Lung (tissue), 12 donors: Measurements from ENCODE around the gene KIAA0825. TPM values are rescaled to one million over a fixed set of nuclear protein-coding genes. Genes with fewer than 3 reads are reported as not detected.

ENCODE experiments used
- ATAC-seq: fragments of 200-7000 bp; cut with Tn5 transposase; one replicate; pipeline ENCODE4 v1.9.1; 2020; ENCODE audit warnings: moderate number of reproducible peaks; ENCODE audit not compliant: insufficient read depth, low FRiP score
- DNase-seq, 3 donors: peaks; one replicate each; pipeline ENCODE4 v3.0.0-alpha.2; 2013 to 2017
- H3K27ac ChIP-seq, 2 donors: one replicate each; pipeline ENCODE4 v1.5.1; 2013; ENCODE audit warnings: mild to moderate bottlenecking in 2 of 2, moderate library complexity in 2 of 2, control low read depth in 1 of 2, inconsistent platforms in 1 of 2, low read depth in 1 of 2, low read length in 1 of 2
- H3K27me3 ChIP-seq, 3 donors: one replicate each; pipeline ENCODE4 v1.5.1; 2013; ENCODE audit warnings: low read length in 2 of 3; ENCODE audit not compliant: control insufficient read depth in 3 of 3, insufficient read depth in 3 of 3
- H3K36me3 ChIP-seq, 4 donors: one replicate each; pipeline ENCODE4 v1.5.1; 2013; ENCODE audit warnings: low read length in 4 of 4, mild to moderate bottlenecking in 1 of 4, moderate library complexity in 1 of 4; ENCODE audit not compliant: control insufficient read depth in 4 of 4, insufficient read depth in 4 of 4
- H3K4me1 ChIP-seq, 5 donors: one replicate each; pipeline ENCODE4 v1.5.1; 2013; ENCODE audit warnings: low read length in 5 of 5, mild to moderate bottlenecking in 2 of 5, moderate library complexity in 1 of 5; ENCODE audit not compliant: control insufficient read depth in 5 of 5, insufficient read depth in 5 of 5
- H3K4me3 ChIP-seq: one replicate; pipeline ENCODE4 v1.5.1; 2013; ENCODE audit warnings: mild to moderate bottlenecking, control low read depth, moderate library complexity
- H3K9ac ChIP-seq, 2 donors: one replicate each; pipeline ENCODE4 v1.5.1; 2013; ENCODE audit warnings: low read length in 2 of 2, control low read depth in 1 of 2; ENCODE audit not compliant: insufficient read depth in 1 of 2
- H3K9me3 ChIP-seq, 4 donors: one replicate each; pipeline ENCODE4 v1.5.1; 2013; ENCODE audit warnings: low read length in 3 of 4, mild to moderate bottlenecking in 1 of 4, moderate library complexity in 1 of 4; ENCODE audit not compliant: control insufficient read depth in 4 of 4, insufficient read depth in 3 of 4
- CTCF ChIP-seq: IDR thresholded peaks from 2 replicates; pipeline ENCODE4 v1.5.1; 2012; ENCODE audit warnings: mild to moderate bottlenecking; ENCODE audit errors: control extremely low read depth, extremely low read depth
- WGBS, 2 donors: extraction: QIAGEN DNeasy Blood & Tissue Kit; methylation state at CpG; one replicate each; pipeline ENCODE4 v1.1.7; 2013; 5-methylcytosine and 5-hydroxymethylcytosine counted together
- polyA plus RNA-seq, 2 donors: library from polyadenylated mRNA; stranded (reverse); fragments of 200-250 nt; gene quantifications; one replicate each; pipeline ENCODE4 v1.2.1, GENCODE V29; 2013
- total RNA-seq, 2 donors: library from RNA; depleted of rRNA in 1 of 2; stranded (reverse); fragments of >200 nt in 1 of 2; gene quantifications; one replicate each; pipeline ENCODE4 v1.2.1, GENCODE V29; 2014 to 2021
- donor health status: control.
- donor health status: control.
- donor health status: Bipolar disorder and iron deficiency.
- donor health status: healthy.
- donor health status: DM: yes; HTN: yes; CAD: no.

KIAA0825 gene
- total and polyA plus RNA-seq, 4 donors: 0.79 to 20.2 (median 3.6) TPM

GRCh38 chr5:94308442-94308841 lies 310.0 kb downstream of the KIAA0825 start:
- WGBS, 2 donors: 69 to 77% methylated on average over 1 of the region's 1 CpG
- H3K36me3 ChIP-seq: no peaks in the 10 kb centered on the region
- no peak overlapping the region for H3K4me3 ChIP-seq
- H3K27ac ChIP-seq: no peak overlapping the region
- no peak for TF ChIP-seq CTCF
- no peak overlapping the region for H3K9ac ChIP-seq
- no peaks in the 10 kb centered on the region for H3K9me3 ChIP-seq
- ATAC-seq: no peak
- H3K4me1 ChIP-seq: peaks cover 0 to 39% (median 2%) of the 10 kb centered on the region in 5 donors
- DNase-seq: no peak
- H3K27me3 ChIP-seq: no peaks in the 10 kb centered on the region

GRCh38 chr5:94304146-94304545 lies 314.3 kb downstream of the KIAA0825 start:
- TF ChIP-seq CTCF: no peak
- ATAC-seq: no peak
- Histone ChIP-seq H3K27ac (no peak overlapping the region), H3K27me3 (no peaks in the 10 kb centered on the region), H3K36me3 (no peaks in the 10 kb centered on the region), H3K4me3 (no peak overlapping the region), H3K9me3 (no peaks in the 10 kb centered on the region), H3K9ac (no peak overlapping the region), H3K4me1 (peaks cover 0 to 22% (median 2%) of the 10 kb centered on the region in 5 donors)
- DNase-seq: no peak
- 92 to 93% methylated on average over 7 of the region's 7 CpGs for WGBS, 2 donors

GRCh38 chr5:94288937-94289336 lies 329.5 kb downstream of the KIAA0825 start:
- Histone ChIP-seq H3K27me3 (peaks cover 0 to 8% (median 0%) of the 10 kb centered on the region in 3 donors), H3K9me3 (peaks cover 0 to 3% (median 0%) of the 10 kb centered on the region in 4 donors), H3K36me3 (no peaks in the 10 kb centered on the region), H3K27ac (no peak overlapping the region), H3K9ac (no peak overlapping the region), H3K4me3 (no peak overlapping the region), H3K4me1 (peaks cover 0 to 5% (median 0%) of the 10 kb centered on the region in 5 donors)
- DNase-seq (no peak), ATAC-seq (no peak)
- 77 to 90% methylated on average over 4 of the region's 4 CpGs for WGBS, 2 donors
- TF ChIP-seq CTCF: no peak

GRCh38 chr5:94285984-94286383 lies 332.4 kb downstream of the KIAA0825 start:
- Histone ChIP-seq H3K4me1 (peaks cover 0 to 5% (median 0%) of the 10 kb centered on the region in 5 donors), H3K4me3 (no peak overlapping the region), H3K27ac (no peak overlapping the region), H3K9me3 (no peaks in the 10 kb centered on the region), H3K36me3 (no peaks in the 10 kb centered on the region), H3K9ac (no peak overlapping the region), H3K27me3 (peaks cover 0 to 20% (median 0%) of the 10 kb centered on the region in 3 donors)
- no peak for TF ChIP-seq CTCF
- DNase-seq (no peak), ATAC-seq (no peak)
